ENCODE results near the gene SERPIND1.

SERPIND1 gene

GRCh38 chr22:20798218-20798617 lies 24.3 kb downstream of the SERPIND1 start:
- TF ChIP-seq CTCF (IDR thresholded peaks at IDR 0.05; ENCODE audit: borderline replicate concordance, insufficient read depth, low read depth, low read length) = no peak
- H3K4me3 ChIP-seq (ENCODE audit: low read depth, low read length) = no peak overlapping the region

GRCh38 chr22:20798974-20799373 lies 25.1 kb downstream of the SERPIND1 start:
- no peak overlapping the region for H3K4me3 ChIP-seq (ENCODE audit: low read depth, low read length)
- TF ChIP-seq CTCF (IDR thresholded peaks at IDR 0.05; ENCODE audit: borderline replicate concordance, insufficient read depth, low read depth, low read length) = no peak

GRCh38 chr22:20799449-20799848 lies 25.5 kb downstream of the SERPIND1 start:
- TF ChIP-seq CTCF (IDR thresholded peaks at IDR 0.05; ENCODE audit: borderline replicate concordance, insufficient read depth, low read depth, low read length) = no peak
- H3K4me3 ChIP-seq (ENCODE audit: low read depth, low read length) = no peak overlapping the region

- no peak overlapping the region for H3K4me3 ChIP-seq (ENCODE audit: low read depth, low read length)
- no peak for TF ChIP-seq CTCF (IDR thresholded peaks at IDR 0.05; ENCODE audit: borderline replicate concordance, insufficient read depth, low read depth, low read length)
Measured at GRCh38 chr22:20802452-20802851, 28.5 kb downstream of the SERPIND1 start.

- TF ChIP-seq CTCF (IDR thresholded peaks at IDR 0.05; ENCODE audit: borderline replicate concordance, insufficient read depth, low read depth, low read length) = no peak
Measured at GRCh38 chr22:20802922-20803553, 29.1 kb downstream of the SERPIND1 start.

GRCh38 chr22:20803696-20804324 lies 29.9 kb downstream of the SERPIND1 start:
- TF ChIP-seq CTCF (IDR thresholded peaks at IDR 0.05; ENCODE audit: borderline replicate concordance, insufficient read depth, low read depth, low read length) = peak; percentile 58
- H3K4me3 ChIP-seq (ENCODE audit: low read depth, low read length) = no peak overlapping the region

More at GRCh38 chr22:20802922-20803553, 29.1 kb downstream of the SERPIND1 start:
- H3K4me3 ChIP-seq (ENCODE audit: low read depth, low read length) = no peak overlapping the region

- H3K4me3 ChIP-seq (ENCODE audit: low read depth, low read length) = no peak overlapping the region
- no peak for TF ChIP-seq CTCF (IDR thresholded peaks at IDR 0.05; ENCODE audit: borderline replicate concordance, insufficient read depth, low read depth, low read length)
Measured at GRCh38 chr22:20804650-20805049, 30.7 kb downstream of the SERPIND1 start.
